Immature natural killer cell (primary cell): ENCODE data around the gene CPD. TPM values are rescaled to one million over a fixed set of nuclear protein-coding genes. Genes with fewer than 3 reads are reported as not detected.

ENCODE experiments used
- DNase-seq, 3 donors: peaks; one replicate each; pipeline ENCODE4 v3.0.0; 2022; ENCODE audit warnings: mixed read lengths in 1 of 3
- H3K27ac Mint-ChIP-seq, 6 donors: one replicate each; pipeline ENCODE4 v1.8.0; 2020; ENCODE audit warnings: mixed read lengths in 6 of 6, mild to moderate bottlenecking in 5 of 6, inconsistent platforms in 4 of 6, moderate library complexity in 3 of 6
- H3K27me3 Mint-ChIP-seq, 3 donors: one replicate each; pipeline ENCODE4 v1.8.0; 2020 to 2021; ENCODE audit warnings: low read depth in 3 of 3, mild to moderate bottlenecking in 3 of 3, mixed read lengths in 3 of 3, moderate library complexity in 3 of 3, inconsistent platforms in 1 of 3
- H3K36me3 Mint-ChIP-seq, 3 donors: one replicate each; pipeline ENCODE4 v1.8.0; 2020; ENCODE audit warnings: mixed read lengths in 3 of 3, inconsistent platforms in 2 of 3, mild to moderate bottlenecking in 2 of 3
- H3K4me1 Mint-ChIP-seq, 2 donors: one replicate each; pipeline ENCODE4 v1.8.0; 2020; ENCODE audit warnings: inconsistent platforms in 2 of 2, mild to moderate bottlenecking in 2 of 2, mixed read lengths in 2 of 2, moderate library complexity in 1 of 2
- H3K4me3 Mint-ChIP-seq, 5 donors: one replicate each; pipeline ENCODE4 v1.8.0; 2020; ENCODE audit warnings: mild to moderate bottlenecking in 5 of 5, mixed read lengths in 5 of 5, inconsistent platforms in 3 of 5, moderate library complexity in 3 of 5
- H3K9me3 Mint-ChIP-seq, 6 donors: one replicate each; pipeline ENCODE4 v1.8.0; 2020; ENCODE audit warnings: mild to moderate bottlenecking in 6 of 6, mixed read lengths in 6 of 6, inconsistent platforms in 4 of 6, moderate library complexity in 3 of 6
- polyA plus RNA-seq, 3 donors: library from polyadenylated mRNA; unstranded; fragments of 300-500 nt; fragmentation: Illumina TruSeq; gene quantifications; one replicate each; pipeline ENCODE4 v1.2.3, GENCODE V29; 2021

CPD gene
- polyA plus RNA-seq, 3 donors from 2014 or later = 22.0 to 37.4 (median 24.8) TPM

GRCh38 chr17:30380643-30381339 lies 2.1 kb downstream of the CPD start:
- no peak for DNase-seq
- peaks cover 4 to 6% (median 6%) of the 10 kb centered on the region in 3 donors for H3K36me3 Mint-ChIP-seq
- peak overlapping the region; percentile 86 to 94 (median 91) for H3K4me3 Mint-ChIP-seq
- no peaks in the 10 kb centered on the region for H3K9me3 Mint-ChIP-seq
- H3K4me1 Mint-ChIP-seq = peaks cover 63 to 73% of the 10 kb centered on the region in 2 donors
- H3K27ac Mint-ChIP-seq = peak overlapping the region; percentile 85 to 92 (median 88)
- H3K27me3 Mint-ChIP-seq = peaks cover 8 to 14% (median 11%) of the 10 kb centered on the region in 3 donors

GRCh38 chr17:30381340-30381659 lies 2.6 kb downstream of the CPD start:
- peak overlapping the region in 4 of 6 donors; percentile 85 to 92 (median 88) for H3K27ac Mint-ChIP-seq
- peaks cover 63 to 73% of the 10 kb centered on the region in 2 donors for H3K4me1 Mint-ChIP-seq

GRCh38 chr17:30382345-30382744 lies 3.6 kb downstream of the CPD start:
- peak overlapping the region in 2 of 5 donors; percentile 39 to 44 for H3K4me3 Mint-ChIP-seq
- DNase-seq = no peak
- peaks cover 57 to 66% of the 10 kb centered on the region in 2 donors for H3K4me1 Mint-ChIP-seq

More at GRCh38 chr17:30381340-30381659, 2.6 kb downstream of the CPD start:
- Mint-ChIP-seq H3K36me3 (peaks cover 6 to 9% (median 7%) of the 10 kb centered on the region in 3 donors), H3K9me3 (no peaks in the 10 kb centered on the region), H3K4me3 (peak overlapping the region; percentile 86 to 94 (median 91)), H3K27me3 (peaks cover 8 to 14% (median 11%) of the 10 kb centered on the region in 3 donors)
- DNase-seq = no peak

DNA sequence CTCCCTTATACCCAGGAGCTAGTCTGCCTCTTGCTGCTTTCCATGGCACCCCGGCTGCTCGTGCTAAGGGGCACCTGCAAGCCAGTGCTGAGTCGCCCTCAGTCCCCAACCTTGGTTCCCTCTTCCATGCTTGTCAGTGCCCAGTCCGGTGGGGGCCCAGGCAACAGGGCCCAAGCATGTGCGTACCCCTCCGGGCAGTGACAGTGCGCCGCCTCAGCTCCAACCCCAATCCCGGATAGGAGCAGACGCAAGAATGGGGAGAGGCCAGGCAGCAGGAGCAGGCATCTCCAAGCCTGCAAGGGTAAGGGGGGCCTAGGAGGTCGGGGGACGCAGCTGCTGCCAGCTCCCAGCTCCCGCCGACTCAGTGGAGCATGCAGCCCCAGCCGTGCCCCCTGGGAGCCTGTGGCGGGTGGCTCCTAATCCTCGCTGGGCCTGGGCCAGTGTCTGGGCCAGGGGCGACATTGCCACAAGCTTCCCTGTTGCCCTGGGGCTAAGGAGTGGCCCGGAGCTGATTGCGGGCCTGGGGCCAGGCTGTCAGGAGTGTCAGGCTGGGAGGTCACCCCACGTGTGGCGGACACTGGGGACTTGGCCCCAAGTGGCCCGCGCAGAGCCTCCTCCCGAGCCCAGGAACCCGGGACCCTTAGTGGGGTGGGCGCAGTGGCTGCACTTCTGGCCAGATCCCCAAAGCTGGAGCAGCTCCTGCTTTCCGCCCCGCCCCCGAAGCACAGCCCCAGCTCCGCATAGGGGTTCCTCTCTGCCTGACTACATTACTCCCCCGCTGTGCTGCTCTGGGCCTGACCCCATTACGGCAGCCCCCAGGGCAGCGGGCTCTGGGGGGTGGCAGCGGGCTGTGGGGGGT lies 9.8 kb downstream of the CPD start:
- Mint-ChIP-seq H3K4me3 (no peak overlapping the region), H3K36me3 (peaks cover 11 to 31% (median 21%) of the 10 kb centered on the region in 3 donors), H3K9me3 (no peaks in the 10 kb centered on the region)

More at GRCh38 chr17:30382345-30382744, 3.6 kb downstream of the CPD start:
- Mint-ChIP-seq H3K36me3 (peaks cover 10 to 15% (median 11%) of the 10 kb centered on the region in 3 donors), H3K27me3 (peaks cover 8 to 14% (median 11%) of the 10 kb centered on the region in 3 donors), H3K27ac (no peak overlapping the region), H3K9me3 (no peaks in the 10 kb centered on the region)

DNA sequence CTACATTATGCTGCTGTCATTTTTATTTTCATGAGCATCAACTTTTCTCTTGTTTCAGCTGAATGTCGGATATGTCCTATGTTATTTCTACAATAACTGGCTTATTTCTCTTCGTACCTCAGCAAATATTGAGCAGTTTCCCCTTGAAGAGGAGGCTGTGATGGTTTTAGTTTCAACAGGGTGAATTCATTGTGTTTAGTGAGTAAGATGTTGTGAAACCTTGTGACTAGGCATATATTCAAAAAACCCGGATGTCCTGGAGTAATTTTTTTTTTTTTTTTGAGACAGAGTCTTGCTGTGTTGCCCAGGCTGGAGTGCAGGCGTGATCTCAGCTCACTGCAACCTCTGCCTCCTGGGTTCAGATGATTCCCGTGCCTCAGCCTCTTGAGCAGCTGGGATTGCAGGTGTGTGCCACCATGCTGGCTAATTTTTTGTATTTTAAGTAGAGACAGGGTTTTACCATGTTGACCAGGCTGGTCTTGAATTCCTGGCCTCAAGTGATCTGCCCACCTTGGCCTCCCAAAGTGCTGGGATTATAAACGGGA lies 11.1 kb downstream of the CPD start:
- DNase-seq = no peak
- no peaks in the 10 kb centered on the region for H3K27me3 Mint-ChIP-seq
- H3K4me3 Mint-ChIP-seq = no peak overlapping the region
- peaks cover 11 to 34% (median 21%) of the 10 kb centered on the region in 3 donors for H3K36me3 Mint-ChIP-seq
- H3K27ac Mint-ChIP-seq = peak overlapping the region in 1 of 6 donors; percentile 39
- H3K4me1 Mint-ChIP-seq = peaks cover 12 to 44% of the 10 kb centered on the region in 2 donors
- no peaks in the 10 kb centered on the region for H3K9me3 Mint-ChIP-seq

More for the DNA sequence above, 9.8 kb downstream of the CPD start:
- H3K27ac Mint-ChIP-seq = no peak overlapping the region
- no peaks in the 10 kb centered on the region for H3K27me3 Mint-ChIP-seq
- no peak for DNase-seq
- peaks cover 11 to 43% of the 10 kb centered on the region in 2 donors for H3K4me1 Mint-ChIP-seq

DNA sequence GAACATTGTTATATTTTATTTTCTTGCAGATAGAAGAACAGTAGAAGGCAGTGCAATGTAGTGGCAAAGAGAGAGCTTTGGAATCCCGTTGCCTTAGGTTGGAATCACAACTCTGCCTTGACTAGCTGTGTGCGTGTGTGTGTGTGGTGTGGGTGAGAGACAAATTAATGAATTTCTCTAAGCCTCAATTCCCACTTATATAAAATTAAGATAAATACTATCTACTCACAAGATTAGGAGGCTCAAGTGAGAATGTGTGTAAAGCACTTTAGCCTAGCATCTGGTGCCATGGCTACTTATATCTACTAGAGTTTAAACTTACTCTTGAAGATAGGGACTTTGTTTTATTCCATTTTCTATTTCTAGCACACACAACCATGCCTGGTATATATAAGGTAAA lies 12.8 kb downstream of the CPD start:
- no peaks in the 10 kb centered on the region for H3K9me3 Mint-ChIP-seq
- no peak overlapping the region for H3K4me3 Mint-ChIP-seq
- H3K4me1 Mint-ChIP-seq = peaks cover 21 to 56% of the 10 kb centered on the region in 2 donors
- peaks cover 2 to 23% (median 13%) of the 10 kb centered on the region in 3 donors for H3K36me3 Mint-ChIP-seq
- no peak for DNase-seq
- H3K27me3 Mint-ChIP-seq = no peaks in the 10 kb centered on the region
- H3K27ac Mint-ChIP-seq = no peak overlapping the region

DNA sequence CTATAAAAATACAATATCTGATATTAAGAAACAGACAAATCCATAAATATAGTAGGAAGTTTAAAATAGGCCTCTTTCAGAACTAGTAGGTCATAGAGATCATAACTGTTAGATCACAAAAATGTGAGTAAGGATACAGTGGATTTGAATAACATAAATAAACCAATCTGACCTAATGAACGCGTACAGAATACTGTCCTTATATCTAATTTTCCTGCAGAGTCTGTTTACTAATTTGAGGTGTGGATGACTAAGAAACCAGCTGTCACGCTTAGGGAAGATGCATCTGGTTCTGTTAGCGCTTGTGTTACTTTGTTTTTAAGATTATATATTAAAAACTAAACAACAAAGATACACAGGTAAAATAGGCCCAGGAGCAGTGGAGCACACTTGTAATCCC lies 14.8 kb downstream of the CPD start:
- H3K4me1 Mint-ChIP-seq = peaks cover 25 to 60% of the 10 kb centered on the region in 2 donors
- peaks cover 0 to 20% (median 6%) of the 10 kb centered on the region in 3 donors for H3K36me3 Mint-ChIP-seq
- no peaks in the 10 kb centered on the region for H3K9me3 Mint-ChIP-seq
- no peak overlapping the region for H3K27ac Mint-ChIP-seq
- peaks cover 0 to 2% (median 0%) of the 10 kb centered on the region in 3 donors for H3K27me3 Mint-ChIP-seq
- no peak for DNase-seq
- no peak overlapping the region for H3K4me3 Mint-ChIP-seq

DNA sequence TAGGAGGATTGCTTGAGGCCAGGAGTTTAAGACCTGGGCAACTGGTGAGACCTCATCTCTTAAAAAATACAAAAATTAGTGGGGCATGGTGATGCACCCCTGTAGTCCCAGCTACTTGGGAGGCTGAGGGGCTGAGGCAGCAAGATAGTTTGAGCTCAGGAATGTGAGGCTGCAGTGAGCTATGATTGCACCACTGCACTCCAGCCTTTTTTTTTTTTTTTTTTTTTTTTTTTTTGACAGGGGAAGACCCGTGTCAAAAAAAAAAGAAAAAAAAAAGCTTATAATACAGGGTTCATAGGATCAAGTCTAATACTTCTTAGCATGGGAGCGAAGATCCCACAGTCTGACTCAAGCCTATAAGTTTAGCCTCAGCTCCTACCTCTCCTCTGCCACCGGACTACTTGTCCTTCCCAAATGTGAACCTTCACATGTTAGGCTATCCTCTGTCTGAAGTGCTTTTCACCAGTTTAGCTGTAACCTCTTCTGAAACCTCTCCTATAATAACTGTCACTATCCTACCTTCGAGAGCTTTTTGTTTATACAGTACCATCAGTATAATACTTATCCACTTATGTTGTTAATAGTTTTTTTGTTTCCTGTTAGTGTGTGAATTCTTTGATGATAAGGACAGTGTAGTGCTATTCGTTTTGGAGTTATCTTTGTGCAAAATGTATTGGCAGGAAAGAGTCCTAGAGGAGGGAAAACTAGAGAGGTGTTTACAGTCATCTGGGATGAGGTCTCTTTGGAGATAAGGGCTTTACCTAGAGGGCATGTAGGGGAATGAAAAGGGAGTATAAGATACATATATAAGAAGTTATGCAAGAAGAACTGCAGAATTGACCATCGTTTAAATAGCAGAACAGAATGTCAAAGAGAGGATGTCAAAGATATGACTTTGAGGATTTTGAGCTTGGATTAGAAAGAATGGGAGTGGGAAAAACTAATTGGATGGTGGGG lies 15.5 kb downstream of the CPD start:
- H3K27me3 Mint-ChIP-seq = peaks cover 0 to 2% (median 0%) of the 10 kb centered on the region in 3 donors
- peak overlapping the region in 3 of 6 donors; percentile 10 to 57 (median 17) for H3K27ac Mint-ChIP-seq
- H3K4me3 Mint-ChIP-seq = peak overlapping the region in 1 of 5 donors; percentile 0
- no peak for DNase-seq
- H3K9me3 Mint-ChIP-seq = no peaks in the 10 kb centered on the region
- peaks cover 0 to 20% (median 6%) of the 10 kb centered on the region in 3 donors for H3K36me3 Mint-ChIP-seq
- peaks cover 25 to 58% of the 10 kb centered on the region in 2 donors for H3K4me1 Mint-ChIP-seq

DNA sequence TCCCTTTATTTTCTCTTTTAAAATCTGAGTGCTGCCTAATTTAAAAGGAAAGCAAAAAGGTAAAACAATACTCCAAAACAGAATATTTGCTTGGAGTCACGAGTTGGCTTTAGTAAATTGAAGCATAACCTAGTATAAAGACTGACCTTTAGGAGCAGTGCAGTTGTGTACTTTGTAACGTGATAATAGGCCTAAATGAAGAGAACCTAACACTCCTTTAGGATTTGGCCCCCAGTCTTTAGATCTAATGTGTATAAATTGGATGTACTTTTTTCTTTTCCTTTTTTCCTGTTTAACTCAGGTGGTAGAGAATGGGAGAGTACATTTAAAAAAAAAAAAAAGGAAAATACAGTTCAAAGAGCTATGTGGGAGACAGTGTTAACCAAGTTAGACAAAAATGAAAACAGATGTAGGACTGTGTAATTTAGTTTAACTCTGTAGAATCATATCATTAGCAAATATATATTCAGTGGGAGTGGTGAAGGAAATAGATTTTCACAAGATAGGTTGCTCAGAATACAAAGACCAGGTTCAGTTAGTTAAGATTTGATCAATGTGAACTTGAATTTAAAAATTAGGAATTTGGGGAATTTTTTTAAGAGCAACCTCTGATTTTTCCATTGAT lies 16.8 kb downstream of the CPD start:
- H3K4me1 Mint-ChIP-seq = peaks cover 29 to 50% of the 10 kb centered on the region in 2 donors
- peaks cover 0 to 20% (median 9%) of the 10 kb centered on the region in 3 donors for H3K36me3 Mint-ChIP-seq
- DNase-seq = no peak
- no peaks in the 10 kb centered on the region for H3K9me3 Mint-ChIP-seq
- peak overlapping the region in 2 of 6 donors; percentile 43 to 73 for H3K27ac Mint-ChIP-seq
- H3K27me3 Mint-ChIP-seq = peaks cover 0 to 2% (median 0%) of the 10 kb centered on the region in 3 donors
- peak overlapping the region in 1 of 5 donors; percentile 0 for H3K4me3 Mint-ChIP-seq

DNA sequence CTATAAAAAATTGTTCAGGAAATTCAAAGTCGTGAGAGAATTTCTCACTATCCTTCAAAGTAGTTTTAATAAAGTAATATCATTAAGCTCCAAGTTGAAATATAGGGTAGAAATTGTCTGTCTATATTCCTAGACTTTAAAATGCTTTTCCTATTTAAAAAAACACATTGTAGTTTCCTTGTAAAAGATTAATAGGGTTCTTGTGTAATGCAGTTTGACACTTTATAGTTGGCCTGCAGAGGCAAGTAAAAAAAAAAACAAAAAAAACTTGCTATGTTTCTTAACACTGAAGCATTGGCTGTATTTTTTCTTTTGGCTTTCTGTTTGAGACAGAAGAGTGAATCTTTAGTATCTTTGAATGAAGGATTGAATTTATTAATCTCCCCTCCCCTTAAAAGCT lies 17.4 kb downstream of the CPD start:
- H3K36me3 Mint-ChIP-seq = peaks cover 3 to 22% (median 8%) of the 10 kb centered on the region in 3 donors
- no peak overlapping the region for H3K4me3 Mint-ChIP-seq
- peaks cover 30 to 53% of the 10 kb centered on the region in 2 donors for H3K4me1 Mint-ChIP-seq
- H3K9me3 Mint-ChIP-seq = peaks cover 0 to under 1% (median 0%) of the 10 kb centered on the region in 6 donors
- H3K27ac Mint-ChIP-seq = peak overlapping the region in 1 of 6 donors; percentile 43
- no peak for DNase-seq
- peaks cover 0 to 2% (median 0%) of the 10 kb centered on the region in 3 donors for H3K27me3 Mint-ChIP-seq

- peaks cover 0 to 6% (median 0%) of the 10 kb centered on the region in 3 donors for H3K27me3 Mint-ChIP-seq
- DNase-seq = no peak
- peak overlapping the region in 1 of 6 donors; percentile 37 for H3K27ac Mint-ChIP-seq
- peaks cover 4 to 21% (median 6%) of the 10 kb centered on the region in 3 donors for H3K36me3 Mint-ChIP-seq
- H3K4me1 Mint-ChIP-seq = peaks cover 33 to 58% of the 10 kb centered on the region in 2 donors
- no peak overlapping the region for H3K4me3 Mint-ChIP-seq
- peaks cover 0 to 1% (median 0%) of the 10 kb centered on the region in 6 donors for H3K9me3 Mint-ChIP-seq
These were observed 17.9 kb downstream of the CPD start for GRCh38 chr17:30396612-30397011.

- Mint-ChIP-seq H3K27me3 (peaks cover 0 to 12% (median 0%) of the 10 kb centered on the region in 3 donors), H3K4me1 (peaks cover 40 to 64% of the 10 kb centered on the region in 2 donors), H3K9me3 (peaks cover 0 to 1% (median 0%) of the 10 kb centered on the region in 6 donors), H3K4me3 (no peak overlapping the region), H3K27ac (no peak overlapping the region), H3K36me3 (peaks cover 9 to 22% (median 19%) of the 10 kb centered on the region in 3 donors)
- no peak for DNase-seq
These were observed 19.8 kb downstream of the CPD start for GRCh38 chr17:30398328-30399041.
